Measurements from ENCODE around the gene PRSS8. TPM values are rescaled to one million over a fixed set of nuclear protein-coding genes. Genes with fewer than 3 reads are reported as not detected.

Gene PRSS8
- total RNA-seq, 1 experiment from 2014 or later, result 32.6 TPM

DNA sequence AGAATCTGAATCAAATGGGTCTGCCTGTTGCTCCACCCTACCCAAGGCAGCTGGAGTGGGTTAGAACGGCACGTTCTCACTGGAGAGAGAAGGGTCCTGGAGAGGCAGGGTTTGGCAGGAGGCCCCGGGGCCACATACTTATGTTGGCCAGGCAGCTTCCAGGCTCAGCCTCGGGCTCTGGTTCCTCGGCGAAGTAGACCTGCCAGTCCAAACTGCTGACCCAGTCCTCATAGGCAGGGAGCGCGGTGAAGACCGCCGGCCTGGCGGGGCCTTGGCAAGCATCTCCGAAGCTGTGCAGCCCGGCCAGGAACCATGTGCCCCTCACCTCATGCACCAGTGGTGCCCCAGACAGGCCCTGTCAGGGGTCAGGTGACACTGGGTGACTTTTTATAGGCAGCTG is 51.5 kb downstream of the PRSS8 start:
- H3K36me3 Mint-ChIP-seq (ENCODE audit: insufficient read depth, unreplicated experiment), result peaks cover 13% of the 10 kb centered on the region
- ChIA-PET POLR2A (interaction anchor here (2.0 kb wide), 1 partner anchor 10 kb away, joined by 6 read pairs; the partner anchor contains the start of genes ZNF646 and ZNF668), CTCF (interaction anchor here (2.5 kb wide), 1 partner anchor 99 kb away, joined by 13 read pairs; the partner anchor contains the start of gene HSD3B7)
- no peaks in the 10 kb centered on the region for H3K27me3 Mint-ChIP-seq (ENCODE audit: insufficient read depth, unreplicated experiment)
- no peak for DNase-seq (ENCODE audit: unreplicated experiment)
- BruUV-seq (replicated peaks), result no TSS peak
- H3K4me3 Mint-ChIP-seq (ENCODE audit: unreplicated experiment), result no peak overlapping the region
- no peaks in the 10 kb centered on the region for H3K9me3 Mint-ChIP-seq (ENCODE audit: unreplicated experiment)
- no peak overlapping the region for H3K27ac Mint-ChIP-seq (ENCODE audit: low read depth, unreplicated experiment)
- H3K4me1 Mint-ChIP-seq (ENCODE audit: insufficient read depth, unreplicated experiment), result peaks cover 6% of the 10 kb centered on the region
- TF ChIP-seq, protein P1, sequence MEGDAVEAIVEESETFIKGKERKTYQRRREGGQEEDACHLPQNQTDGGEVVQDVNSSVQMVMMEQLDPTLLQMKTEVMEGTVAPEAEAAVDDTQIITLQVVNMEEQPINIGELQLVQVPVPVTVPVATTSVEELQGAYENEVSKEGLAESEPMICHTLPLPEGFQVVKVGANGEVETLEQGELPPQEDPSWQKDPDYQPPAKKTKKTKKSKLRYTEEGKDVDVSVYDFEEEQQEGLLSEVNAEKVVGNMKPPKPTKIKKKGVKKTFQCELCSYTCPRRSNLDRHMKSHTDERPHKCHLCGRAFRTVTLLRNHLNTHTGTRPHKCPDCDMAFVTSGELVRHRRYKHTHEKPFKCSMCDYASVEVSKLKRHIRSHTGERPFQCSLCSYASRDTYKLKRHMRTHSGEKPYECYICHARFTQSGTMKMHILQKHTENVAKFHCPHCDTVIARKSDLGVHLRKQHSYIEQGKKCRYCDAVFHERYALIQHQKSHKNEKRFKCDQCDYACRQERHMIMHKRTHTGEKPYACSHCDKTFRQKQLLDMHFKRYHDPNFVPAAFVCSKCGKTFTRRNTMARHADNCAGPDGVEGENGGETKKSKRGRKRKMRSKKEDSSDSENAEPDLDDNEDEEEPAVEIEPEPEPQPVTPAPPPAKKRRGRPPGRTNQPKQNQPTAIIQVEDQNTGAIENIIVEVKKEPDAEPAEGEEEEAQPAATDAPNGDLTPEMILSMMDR (IDR thresholded peaks at IDR 0.05; ENCODE audit: unreplicated experiment), result no peak
- intact Hi-C loops (cut with micrococcal nuclease), result no loop called here

- no peak for DNase-seq (ENCODE audit: unreplicated experiment)
- TF ChIP-seq, protein P1 (IDR thresholded peaks at IDR 0.05; ENCODE audit: unreplicated experiment), result no peak
- H3K4me1 Mint-ChIP-seq (ENCODE audit: insufficient read depth, unreplicated experiment), result peaks cover 6% of the 10 kb centered on the region
- intact Hi-C loops (cut with micrococcal nuclease), result no loop called here
- H3K27ac Mint-ChIP-seq (ENCODE audit: low read depth, unreplicated experiment), result no peak overlapping the region
- no TSS peak for BruUV-seq (replicated peaks)
- no peak overlapping the region for H3K4me3 Mint-ChIP-seq (ENCODE audit: unreplicated experiment)
- peaks cover 13% of the 10 kb centered on the region for H3K36me3 Mint-ChIP-seq (ENCODE audit: insufficient read depth, unreplicated experiment)
- H3K27me3 Mint-ChIP-seq (ENCODE audit: insufficient read depth, unreplicated experiment), result no peaks in the 10 kb centered on the region
- CTCF ChIA-PET, result no interaction called here
- POLR2A ChIA-PET, result interaction anchor here (2.0 kb wide), 1 partner anchor 10 kb away, joined by 6 read pairs; the partner anchor contains the start of genes ZNF646 and ZNF668
- no peaks in the 10 kb centered on the region for H3K9me3 Mint-ChIP-seq (ENCODE audit: unreplicated experiment)
Measured at GRCh38 chr16:31083556-31083955, 52.0 kb downstream of the PRSS8 start.

DNA sequence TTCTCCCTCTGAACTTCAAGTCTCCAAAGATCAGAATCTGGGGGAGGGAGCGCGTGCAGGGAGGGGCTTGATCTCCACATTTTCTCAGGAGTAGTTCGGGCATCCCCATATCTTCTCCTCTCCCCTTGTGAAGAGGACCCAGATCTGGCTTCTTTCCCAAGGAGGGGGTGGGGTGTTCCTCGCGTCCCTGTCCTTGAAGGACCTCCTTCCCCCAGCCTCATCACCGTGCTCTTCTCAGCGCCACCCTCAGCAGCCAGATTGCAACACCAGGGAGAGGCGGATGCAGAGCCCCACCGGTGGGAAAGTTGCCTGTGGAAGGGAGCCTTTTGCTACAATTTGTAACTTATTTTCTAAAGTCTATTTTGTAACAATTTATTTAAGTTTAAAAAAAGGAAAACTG is 52.4 kb downstream of the PRSS8 start:
- BruUV-seq (replicated peaks), result no TSS peak
- DNase-seq (ENCODE audit: unreplicated experiment), result no peak
- Mint-ChIP-seq H3K9me3 (ENCODE audit: unreplicated experiment) (no peaks in the 10 kb centered on the region), H3K27ac (ENCODE audit: low read depth, unreplicated experiment) (no peak overlapping the region), H3K4me3 (ENCODE audit: unreplicated experiment) (no peak overlapping the region), H3K27me3 (ENCODE audit: insufficient read depth, unreplicated experiment) (no peaks in the 10 kb centered on the region), H3K36me3 (ENCODE audit: insufficient read depth, unreplicated experiment) (peaks cover 13% of the 10 kb centered on the region), H3K4me1 (ENCODE audit: insufficient read depth, unreplicated experiment) (peaks cover 6% of the 10 kb centered on the region)
- ChIA-PET CTCF (interaction anchor here (0.8 kb wide), 1 partner anchor 12 kb away, joined by 5 read pairs; the partner anchor contains the start of gene VKORC1), POLR2A (interaction anchor here (2.0 kb wide), 1 partner anchor 9 kb away, joined by 6 read pairs; the partner anchor contains the start of genes ZNF646 and ZNF668)
- intact Hi-C loops (cut with micrococcal nuclease), result no loop called here
- TF ChIP-seq, protein P1 (IDR thresholded peaks at IDR 0.05; ENCODE audit: unreplicated experiment), result no peak

DNA sequence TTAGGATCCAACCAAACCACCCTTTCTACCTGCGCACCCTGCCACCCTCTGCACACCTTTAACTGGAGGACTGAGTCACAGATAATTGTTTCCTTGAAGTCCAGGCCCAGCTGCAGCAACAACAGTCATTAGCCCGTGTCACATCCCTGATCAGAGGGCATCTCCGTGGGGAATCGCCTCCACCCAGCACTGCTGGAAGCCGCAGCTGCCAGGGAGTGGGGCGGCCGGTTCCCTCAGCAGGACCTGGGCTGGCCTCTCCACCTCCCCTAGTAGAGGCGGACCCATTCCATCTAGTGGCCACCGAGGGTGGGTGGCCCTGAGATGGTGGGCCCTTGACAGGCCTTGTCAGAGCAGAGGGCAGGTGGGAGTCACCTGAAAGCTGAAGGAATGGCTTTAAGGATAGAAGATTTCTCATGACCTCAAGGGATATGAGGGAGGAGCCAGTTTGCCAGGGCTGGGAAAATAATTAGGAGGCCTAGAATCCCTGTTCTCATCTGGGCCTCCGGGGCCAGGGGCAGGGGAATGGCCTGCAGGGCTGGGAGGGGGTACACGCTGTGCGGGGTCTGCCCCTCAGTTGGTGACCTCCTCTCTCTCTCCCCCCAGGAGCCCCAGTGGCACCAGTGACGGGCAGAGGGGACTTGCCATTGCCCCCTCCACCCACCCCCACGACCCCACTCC is 53.0 kb downstream of the PRSS8 start:
- Mint-ChIP-seq H3K4me3 (ENCODE audit: unreplicated experiment) (no peak overlapping the region), H3K9me3 (ENCODE audit: unreplicated experiment) (no peaks in the 10 kb centered on the region), H3K36me3 (ENCODE audit: insufficient read depth, unreplicated experiment) (peaks cover 17% of the 10 kb centered on the region), H3K4me1 (ENCODE audit: insufficient read depth, unreplicated experiment) (peaks cover 6% of the 10 kb centered on the region), H3K27me3 (ENCODE audit: insufficient read depth, unreplicated experiment) (no peaks in the 10 kb centered on the region), H3K27ac (ENCODE audit: low read depth, unreplicated experiment) (peak overlapping the region; percentile 6)
- ChIA-PET CTCF (interaction anchor here (0.8 kb wide), 1 partner anchor 12 kb away, joined by 5 read pairs; the partner anchor contains the start of gene VKORC1), POLR2A (no interaction called here)
- DNase-seq (ENCODE audit: unreplicated experiment), result no peak
- BruUV-seq (replicated peaks), result no TSS peak
- TF ChIP-seq, protein P1 (IDR thresholded peaks at IDR 0.05; ENCODE audit: unreplicated experiment), result no peak
- intact Hi-C loops (cut with micrococcal nuclease), result no loop called here

Other genes with a start within 250 kb of the PRSS8 start
- 32.0 and 33.9 TPM in 2 replicates for gene BCL7C, start 241.7 kb downstream of the PRSS8 start, total RNA-seq (2022)
- gene CTF1, start 239.1 kb downstream of the PRSS8 start, total RNA-seq (2022), result 3.6 and 4.1 TPM in 2 replicates
- 18.0 and 23.4 TPM in 2 replicates for gene FBXL19, start 212.2 kb downstream of the PRSS8 start, total RNA-seq (2022)
- gene ORAI3, start 186.7 kb downstream of the PRSS8 start, total RNA-seq (2022), result 16.2 and 21.2 TPM in 2 replicates
- gene SETD1A, start 178.0 kb downstream of the PRSS8 start, total RNA-seq (2022), result 15.0 and 15.8 TPM in 2 replicates
- 5.0 and 5.3 TPM in 2 replicates for gene HSD3B7, start 150.5 kb downstream of the PRSS8 start, total RNA-seq (2022)
- gene STX1B, start 125.1 kb downstream of the PRSS8 start, total RNA-seq (2022), result 0.42 and 0.91 TPM in 2 replicates
- 66.7 and 89.2 TPM in 2 replicates for gene STX4, start 102.2 kb downstream of the PRSS8 start, total RNA-seq (2022)
- 11.9 and 15.1 TPM in 2 replicates for gene ZNF668, start 61.5 kb downstream of the PRSS8 start, total RNA-seq (2022)
- 12.6 and 15.2 TPM in 2 replicates for gene ZNF646, start 61.3 kb downstream of the PRSS8 start, total RNA-seq (2022)
- gene PRSS53, start 46.8 kb downstream of the PRSS8 start, total RNA-seq (2022), result 4.4 and 5.5 TPM in 2 replicates
- gene VKORC1, start 40.9 kb downstream of the PRSS8 start, total RNA-seq (2022), result 64.7 and 66.3 TPM in 2 replicates
- gene BCKDK, start 27.3 kb downstream of the PRSS8 start, total RNA-seq (2022), result 31.7 and 41.0 TPM in 2 replicates
- 42.0 and 45.8 TPM in 2 replicates for gene KAT8, start 18.1 kb downstream of the PRSS8 start, total RNA-seq (2022)
- 0.49 and 1.0 TPM in 2 replicates for gene PRSS36, start 14.3 kb upstream of the PRSS8 start, total RNA-seq (2022)
- gene FUS, start 44.4 kb upstream of the PRSS8 start, total RNA-seq (2022), result 451 and 481 TPM in 2 replicates
- gene PYCARD, start 67.0 kb upstream of the PRSS8 start, total RNA-seq (2022), result 0.47 and 0.76 TPM in 2 replicates
- gene TRIM72, start 78.4 kb upstream of the PRSS8 start, total RNA-seq (2022), result not detected in 2 replicates
- gene PYDC1, start 81.4 kb upstream of the PRSS8 start, total RNA-seq (2022), result not detected in 2 replicates
- gene ITGAM, start 124.2 kb upstream of the PRSS8 start, total RNA-seq (2022), result 0.76 TPM in 1 of 2 replicates, not detected in the other
- 0.14 and 1.2 TPM in 2 replicates for gene ITGAX, start 219.4 kb upstream of the PRSS8 start, total RNA-seq (2022)